BLaER1 (cell line): ENCODE measurements around the gene RBKS.

Source experiments
- H3K27ac ChIP-seq: shearing (Covaris generic); formaldehyde crosslinking; 2 replicates; pipeline ENCODE4 v1.8.1; 2022
- H3K27me3 ChIP-seq: shearing (Covaris generic); formaldehyde crosslinking; 2 replicates; pipeline ENCODE4 v1.8.1; 2022
- H3K36me3 ChIP-seq: shearing (Covaris generic); formaldehyde crosslinking; 2 replicates; pipeline ENCODE4 v1.8.1; 2022
- H3K4me1 ChIP-seq: shearing (Covaris generic); formaldehyde crosslinking; 2 replicates; pipeline ENCODE4 v1.8.1; 2022
- H3K4me2 ChIP-seq: shearing (Covaris generic); formaldehyde crosslinking; 2 replicates; pipeline ENCODE4 v1.8.1; 2022
- H3K4me3 ChIP-seq: shearing (Covaris generic); formaldehyde crosslinking; 2 replicates; pipeline ENCODE4 v1.8.1; 2022
- H3K9ac ChIP-seq: shearing (Covaris generic); formaldehyde crosslinking; 2 replicates; pipeline ENCODE4 v1.8.1; 2022
- H3K9me3 ChIP-seq: shearing (Covaris generic); formaldehyde crosslinking; 2 replicates; pipeline ENCODE4 v1.8.1; 2022
- H4K20me1 ChIP-seq: shearing (Covaris generic); formaldehyde crosslinking; 2 replicates; pipeline ENCODE4 v1.8.1; 2022
- Cebpa-rat ChIP-seq: shearing (Covaris generic); IDR thresholded peaks from 2 replicates; pipeline ENCODE4 v1.8.1; 2022

RBKS gene

DNA sequence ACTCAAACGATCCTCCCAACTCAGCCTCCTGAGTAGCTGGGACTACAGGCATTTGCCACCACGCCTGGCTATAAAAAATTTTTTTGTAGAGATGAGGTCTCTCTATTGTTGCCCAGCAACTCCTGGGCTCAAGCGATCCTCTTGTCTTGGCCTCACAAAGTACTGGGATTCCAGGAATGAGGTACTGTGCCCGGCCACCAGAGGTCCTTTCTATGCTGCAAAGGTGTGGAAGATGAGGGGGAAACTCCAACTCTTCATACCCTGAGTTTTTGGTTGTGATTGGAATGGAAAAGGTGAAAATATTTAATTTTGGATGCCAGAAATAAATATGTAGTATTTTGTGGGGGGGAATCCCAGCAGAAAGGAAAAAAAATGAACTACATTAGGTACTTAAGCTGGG, 82.7 kb downstream of the RBKS start:
- H3K4me3 ChIP-seq, result no peak overlapping the region
- peaks cover 55% of the 10 kb centered on the region for H3K4me1 ChIP-seq
- H3K9ac ChIP-seq, result no peak overlapping the region
- H3K27ac ChIP-seq, result no peak overlapping the region
- H4K20me1 ChIP-seq, result no peaks in the 10 kb centered on the region
- no peaks in the 10 kb centered on the region for H3K36me3 ChIP-seq
- H3K4me2 ChIP-seq, result no peak overlapping the region
- H3K9me3 ChIP-seq, result peaks cover 3% of the 10 kb centered on the region; the same call in 1 of the 2 replicates
- no peaks in the 10 kb centered on the region for H3K27me3 ChIP-seq
- no peak for TF ChIP-seq Cebpa-rat

DNA sequence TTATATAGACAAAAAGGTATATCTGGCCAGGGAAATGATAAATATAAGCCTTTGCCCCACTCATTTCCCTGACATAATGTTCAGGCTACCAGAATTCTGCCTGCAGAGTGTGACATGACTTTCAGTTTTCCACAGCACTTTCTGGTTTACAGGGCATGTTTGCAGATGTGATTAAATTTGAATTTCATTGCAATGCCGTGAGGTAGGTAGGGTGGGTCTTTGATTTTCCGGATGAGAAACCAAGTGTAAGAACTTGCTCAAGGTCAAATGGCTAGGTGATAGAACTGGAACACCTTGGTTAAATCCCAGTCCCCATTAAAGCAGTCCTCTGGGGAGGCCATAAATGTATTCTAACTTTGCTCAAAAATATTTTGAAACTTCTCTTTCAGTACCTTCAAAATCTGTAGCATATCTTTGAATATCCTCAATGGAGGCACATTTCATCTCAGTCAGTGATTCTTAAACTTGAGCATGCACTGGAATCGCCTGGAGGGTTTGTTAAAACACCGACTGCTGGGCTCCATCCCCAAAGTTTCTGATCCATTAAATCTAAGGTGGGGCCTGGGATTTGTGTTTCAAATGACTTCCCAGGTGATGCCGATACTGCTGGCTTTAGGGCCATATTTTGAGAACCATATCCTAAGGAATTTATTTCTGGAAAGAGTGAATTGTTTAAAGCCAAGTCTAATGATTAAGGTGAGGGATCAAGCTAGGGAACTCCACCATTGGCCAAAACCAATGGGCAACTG, 83.7 kb downstream of the RBKS start:
- Histone ChIP-seq H3K9me3 (peaks cover under 1% of the 10 kb centered on the region; the same call in 1 of the 2 replicates), H3K4me3 (no peak overlapping the region), H3K27me3 (no peaks in the 10 kb centered on the region), H3K4me2 (no peak overlapping the region), H3K36me3 (no peaks in the 10 kb centered on the region), H3K27ac (no peak overlapping the region), H3K4me1 (peaks cover 53% of the 10 kb centered on the region), H3K9ac (no peak overlapping the region), H4K20me1 (no peaks in the 10 kb centered on the region)
- TF ChIP-seq Cebpa-rat, result no peak

DNA sequence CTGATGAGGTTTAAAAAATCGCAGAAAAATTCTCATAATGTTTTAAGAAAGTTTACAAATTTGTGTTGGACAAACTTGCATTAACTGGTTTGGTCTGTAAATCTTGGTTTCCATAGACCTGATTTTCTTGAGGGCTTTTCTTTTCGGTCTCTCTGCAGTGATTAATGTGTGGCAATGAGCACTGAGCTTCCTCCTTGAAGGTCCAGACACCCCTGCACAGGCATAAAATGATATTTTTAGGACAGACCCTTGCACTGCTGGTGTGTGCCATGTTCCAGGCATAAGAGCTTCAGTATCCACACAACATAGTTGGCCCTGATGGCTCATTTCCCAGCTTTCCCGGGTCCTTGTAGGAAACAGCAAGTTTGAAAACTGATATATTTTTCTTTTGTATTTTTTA, 85.0 kb downstream of the RBKS start:
- no peak for TF ChIP-seq Cebpa-rat
- H3K27me3 ChIP-seq, result no peaks in the 10 kb centered on the region
- no peak overlapping the region for H3K4me2 ChIP-seq
- no peaks in the 10 kb centered on the region for H4K20me1 ChIP-seq
- H3K36me3 ChIP-seq, result no peaks in the 10 kb centered on the region
- H3K27ac ChIP-seq, result no peak overlapping the region
- H3K9ac ChIP-seq, result no peak overlapping the region
- H3K9me3 ChIP-seq, result no peaks in the 10 kb centered on the region
- no peak overlapping the region for H3K4me3 ChIP-seq
- peaks cover 40% of the 10 kb centered on the region for H3K4me1 ChIP-seq

DNA sequence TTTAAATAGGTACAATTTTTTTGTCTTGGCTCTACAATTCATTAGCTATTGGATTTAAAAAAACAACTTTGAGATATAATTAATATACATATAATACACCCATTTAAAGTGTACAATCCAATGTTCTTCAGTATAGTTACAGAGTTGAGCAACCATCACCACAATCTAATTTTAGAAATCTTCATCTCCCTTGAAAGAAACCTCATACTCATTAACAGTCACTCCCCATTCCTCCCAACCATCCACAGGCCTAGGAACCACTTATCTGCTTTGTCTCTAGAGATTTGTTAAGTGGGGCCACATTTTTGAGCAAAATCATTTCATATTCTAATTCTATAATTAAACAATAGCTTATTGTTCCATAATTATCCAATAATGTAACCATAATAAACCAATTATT, 86.0 kb downstream of the RBKS start:
- no peaks in the 10 kb centered on the region for H3K27me3 ChIP-seq
- H3K9ac ChIP-seq, result no peak overlapping the region
- peaks cover 30% of the 10 kb centered on the region for H3K4me1 ChIP-seq
- peak overlapping the region; percentile 4 for H3K4me2 ChIP-seq
- no peaks in the 10 kb centered on the region for H4K20me1 ChIP-seq
- H3K36me3 ChIP-seq, result no peaks in the 10 kb centered on the region
- no peak; the same call in 1 of the 2 replicates for TF ChIP-seq Cebpa-rat
- H3K4me3 ChIP-seq, result no peak overlapping the region
- H3K27ac ChIP-seq, result no peak overlapping the region
- H3K9me3 ChIP-seq, result no peaks in the 10 kb centered on the region

DNA sequence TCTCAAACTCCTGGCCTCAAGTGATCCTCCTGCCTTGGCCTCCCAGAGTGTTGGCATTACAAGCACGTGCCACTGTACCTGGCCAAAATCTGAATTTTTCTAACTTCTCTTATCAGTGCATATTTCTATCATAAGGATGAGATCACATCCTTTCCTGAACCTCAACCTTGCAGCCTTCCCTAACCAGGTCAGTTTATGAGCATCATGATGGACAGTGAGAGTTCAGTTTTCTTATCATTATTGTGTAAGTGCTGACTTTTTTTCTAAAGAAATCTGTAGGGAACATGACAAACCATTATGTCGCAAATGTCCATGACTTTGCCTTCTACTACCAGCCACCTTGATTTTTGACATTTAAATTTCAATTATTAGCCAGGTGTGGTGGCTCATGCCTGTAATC, 87.1 kb downstream of the RBKS start:
- no peak overlapping the region for H3K4me3 ChIP-seq
- no peak overlapping the region for H3K9ac ChIP-seq
- no peak for TF ChIP-seq Cebpa-rat
- no peaks in the 10 kb centered on the region for H3K9me3 ChIP-seq
- H3K36me3 ChIP-seq, result no peaks in the 10 kb centered on the region
- no peaks in the 10 kb centered on the region for H3K27me3 ChIP-seq
- peaks cover 21% of the 10 kb centered on the region for H3K4me1 ChIP-seq
- H3K27ac ChIP-seq, result no peak overlapping the region
- H3K4me2 ChIP-seq, result no peak overlapping the region
- no peaks in the 10 kb centered on the region for H4K20me1 ChIP-seq

DNA sequence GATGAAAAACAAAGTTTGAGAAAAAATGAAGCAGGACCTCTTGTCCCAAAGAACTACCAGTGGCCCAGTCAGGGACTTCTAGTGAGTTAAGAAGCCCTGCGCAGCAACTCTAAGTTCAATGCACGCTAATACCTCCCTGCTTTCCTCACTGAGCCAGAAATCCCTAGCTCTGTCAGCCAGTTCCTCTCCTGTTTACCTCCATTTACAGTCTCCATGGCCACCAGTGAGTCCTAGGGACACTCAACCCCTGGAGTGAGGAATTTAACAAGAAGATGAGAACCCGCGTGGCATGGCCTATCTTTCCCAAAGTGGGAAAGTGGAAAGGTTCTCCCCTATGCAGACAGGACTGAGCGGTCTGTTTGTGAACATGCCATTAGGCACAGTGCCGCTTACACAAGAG, 87.6 kb downstream of the RBKS start:
- Histone ChIP-seq H3K4me3 (no peak overlapping the region), H3K4me1 (peaks cover 21% of the 10 kb centered on the region), H3K9me3 (no peaks in the 10 kb centered on the region), H3K27me3 (no peaks in the 10 kb centered on the region), H3K4me2 (no peak overlapping the region), H4K20me1 (no peaks in the 10 kb centered on the region), H3K27ac (no peak overlapping the region), H3K9ac (no peak overlapping the region), H3K36me3 (no peaks in the 10 kb centered on the region)
- no peak for TF ChIP-seq Cebpa-rat

DNA sequence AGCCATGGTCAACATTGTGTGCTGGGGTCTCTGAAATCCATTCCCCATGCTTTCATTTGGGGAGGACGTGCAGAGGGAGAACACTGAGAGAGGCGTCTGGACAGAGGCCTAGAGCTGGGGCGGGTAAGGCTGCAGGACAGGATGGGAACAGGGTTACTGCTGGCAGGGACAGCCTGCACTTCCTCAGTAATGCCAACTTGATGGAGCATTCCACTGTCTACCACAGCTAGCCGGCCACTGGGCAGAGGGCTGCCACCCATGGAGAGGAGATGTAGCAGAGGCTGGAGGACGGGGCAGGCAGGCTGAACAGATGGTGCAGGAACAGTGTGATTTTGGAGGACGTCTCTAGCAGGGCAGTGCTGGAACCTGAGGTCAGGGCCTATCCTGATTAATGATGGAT, 89.3 kb downstream of the RBKS start:
- H3K36me3 ChIP-seq, result no peaks in the 10 kb centered on the region
- H3K4me1 ChIP-seq, result peaks cover 21% of the 10 kb centered on the region
- no peak overlapping the region for H3K4me3 ChIP-seq
- TF ChIP-seq Cebpa-rat, result no peak
- no peak overlapping the region for H3K9ac ChIP-seq
- H3K27ac ChIP-seq, result no peak overlapping the region
- no peak overlapping the region for H3K4me2 ChIP-seq
- H3K27me3 ChIP-seq, result no peaks in the 10 kb centered on the region
- no peaks in the 10 kb centered on the region for H4K20me1 ChIP-seq
- H3K9me3 ChIP-seq, result no peaks in the 10 kb centered on the region

DNA sequence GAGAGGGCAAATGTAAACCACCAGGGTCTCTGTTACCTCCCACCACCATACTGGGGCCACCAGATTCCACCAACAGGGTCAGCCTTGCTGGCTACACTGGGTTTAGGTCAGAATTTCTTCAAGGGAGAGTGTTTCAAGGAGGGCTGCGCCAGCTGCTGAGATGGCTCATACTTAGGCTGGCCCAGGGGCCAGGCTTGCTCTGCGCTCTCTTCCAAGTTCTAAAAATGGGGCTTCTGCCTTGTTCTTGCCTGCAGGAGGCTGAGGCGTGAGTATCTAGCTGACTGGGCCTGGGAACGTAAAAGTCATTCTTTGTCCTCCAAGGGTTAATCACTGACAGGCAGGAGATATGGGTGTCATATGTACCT, 90.6 kb downstream of the RBKS start:
- Histone ChIP-seq H3K9me3 (no peaks in the 10 kb centered on the region), H3K27ac (no peak overlapping the region), H3K9ac (no peak overlapping the region), H4K20me1 (no peaks in the 10 kb centered on the region), H3K36me3 (no peaks in the 10 kb centered on the region), H3K4me1 (peaks cover 15% of the 10 kb centered on the region), H3K4me2 (no peak overlapping the region), H3K27me3 (no peaks in the 10 kb centered on the region), H3K4me3 (no peak overlapping the region)
- no peak for TF ChIP-seq Cebpa-rat

DNA sequence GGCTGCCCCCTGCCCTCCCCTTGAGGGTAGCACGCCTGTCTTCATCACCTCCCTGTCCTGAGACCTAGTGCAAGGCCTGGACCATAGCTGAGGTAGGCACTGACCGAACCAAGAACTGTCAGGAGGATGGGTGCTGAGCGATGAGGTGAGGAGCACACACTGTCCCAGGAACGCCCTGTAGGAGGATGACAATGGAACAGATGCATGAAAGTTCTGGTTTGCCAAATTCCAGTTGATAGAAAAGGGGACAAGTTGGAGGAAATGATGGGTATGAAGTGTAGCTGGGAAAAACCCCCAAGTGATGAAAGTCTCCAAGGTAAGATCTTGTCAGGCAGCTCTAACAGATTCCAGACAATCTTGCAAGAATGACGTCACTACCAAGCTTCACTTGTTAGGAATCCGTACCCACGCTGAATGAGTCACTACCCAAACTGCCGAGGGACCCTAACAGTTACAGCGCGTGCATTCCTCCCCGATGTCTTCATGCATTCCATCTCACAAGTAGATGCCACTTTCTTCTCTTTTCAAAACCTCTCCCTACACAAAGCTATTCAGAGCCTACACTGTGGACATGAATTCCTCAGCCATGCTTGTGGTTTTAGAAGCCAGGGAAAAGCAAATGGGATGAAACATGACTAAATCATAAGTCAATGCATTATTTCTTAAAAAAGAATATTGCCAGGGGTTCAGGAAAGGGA, 91.1 kb downstream of the RBKS start:
- Histone ChIP-seq H3K4me3 (no peak overlapping the region), H3K4me1 (peaks cover 10% of the 10 kb centered on the region), H4K20me1 (no peaks in the 10 kb centered on the region), H3K27me3 (no peaks in the 10 kb centered on the region), H3K9ac (no peak overlapping the region), H3K36me3 (no peaks in the 10 kb centered on the region), H3K27ac (no peak overlapping the region), H3K9me3 (no peaks in the 10 kb centered on the region), H3K4me2 (no peak overlapping the region)
- no peak for TF ChIP-seq Cebpa-rat

DNA sequence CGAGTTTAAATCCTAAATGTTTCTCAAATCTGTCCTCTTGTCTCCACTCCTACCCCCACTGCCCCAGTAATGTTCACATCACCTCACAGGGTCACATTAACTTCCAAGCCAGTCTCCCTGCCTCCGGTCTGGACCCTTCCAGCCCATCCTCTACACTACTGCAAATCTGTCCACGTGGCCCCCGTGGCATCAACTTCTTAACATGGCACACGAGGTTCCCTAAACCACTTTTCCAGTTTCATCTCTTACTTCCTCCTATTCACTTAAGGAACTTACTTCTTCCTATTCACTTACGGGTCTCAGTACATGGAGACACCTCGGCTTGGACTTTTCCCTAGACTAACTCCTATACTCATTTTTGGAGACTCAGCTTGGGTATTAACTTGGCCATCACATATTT, 91.7 kb downstream of the RBKS start:
- no peak for TF ChIP-seq Cebpa-rat
- no peak overlapping the region for H3K27ac ChIP-seq
- H3K4me3 ChIP-seq, result no peak overlapping the region
- H3K4me1 ChIP-seq, result peaks cover 4% of the 10 kb centered on the region; the same call in 1 of the 2 replicates
- H3K9ac ChIP-seq, result no peak overlapping the region
- H4K20me1 ChIP-seq, result no peaks in the 10 kb centered on the region
- H3K27me3 ChIP-seq, result no peaks in the 10 kb centered on the region
- H3K9me3 ChIP-seq, result no peaks in the 10 kb centered on the region
- H3K4me2 ChIP-seq, result no peak overlapping the region
- no peaks in the 10 kb centered on the region for H3K36me3 ChIP-seq
